Caco-2 (cell line): Measurements from ENCODE around the gene TTLL5. TPM values are rescaled to one million over a fixed set of nuclear protein-coding genes. Genes with fewer than 3 reads are reported as not detected.

Experiments
- BruUV-seq: library from RNA; stranded (reverse); fragments of 400-500 nt; replicated peaks from 2 replicates; lab custom pipeline; 2021; lab: Mats Ljungman, UMichigan
- CTCF ChIA-PET: fragments of 300-600 bp; sonication (Branson Sonifier 250); formaldehyde crosslinking; loops from one replicate; lab custom pipeline; 2022; ENCODE audit warnings: antibody characterized with exemption; lab: Charles Lee
- POLR2A ChIA-PET: fragments of 300-600 bp; sonication (Branson Sonifier 250); formaldehyde crosslinking; loops from one replicate; lab custom pipeline; 2022; ENCODE audit warnings: antibody characterized with exemption; lab: Charles Lee
- DNase-seq, 2 experiments: peaks; one replicate each; pipeline versions ENCODE4 v3.0.0 to v3.0.0-alpha.2; 2020 to 2022
- H3K27me3 ChIP-seq: replicated peaks from 2 replicates; pipeline ENCODE4 v1.6.0; 2011; ENCODE audit warnings: low read length; ENCODE audit not compliant: control insufficient read depth, insufficient read depth
- H3K36me3 ChIP-seq: 2 replicates; pipeline ENCODE4 v1.5.1; 2011; ENCODE audit warnings: low read length; ENCODE audit not compliant: control insufficient read depth, insufficient read depth
- H3K4me1 ChIP-seq: fragments of 250-450 bp; sonication (Bioruptor Pico); 2 replicates; pipeline ENCODE4 v1.5.1; 2020; ENCODE audit warnings: mild to moderate bottlenecking
- H3K4me3 ChIP-seq: 2 replicates; pipeline ENCODE4 v1.5.1; 2011; ENCODE audit warnings: low read depth, mild to moderate bottlenecking, control low read depth, low read length
- H3K9me3 ChIP-seq: fragments of 250-450 bp; sonication (Bioruptor Pico); 2 replicates; pipeline ENCODE4 v1.5.1; 2020; ENCODE audit warnings: mild to moderate bottlenecking, moderate library complexity
- H3K27ac Mint-ChIP-seq: one replicate; pipeline ENCODE4 v1.8.0; 2022; ENCODE audit warnings: mixed read lengths; ENCODE audit not compliant: unreplicated experiment
- H3K27me3 Mint-ChIP-seq: one replicate; pipeline ENCODE4 v1.8.0; 2022; ENCODE audit warnings: mixed read lengths; ENCODE audit not compliant: insufficient read depth, unreplicated experiment
- H3K36me3 Mint-ChIP-seq: one replicate; pipeline ENCODE4 v1.8.0; 2022; ENCODE audit warnings: mild to moderate bottlenecking, mixed read lengths; ENCODE audit not compliant: insufficient read depth, unreplicated experiment
- H3K4me1 Mint-ChIP-seq: one replicate; pipeline ENCODE4 v1.8.0; 2022; ENCODE audit warnings: low read depth, mixed read lengths; ENCODE audit not compliant: unreplicated experiment
- H3K4me3 Mint-ChIP-seq: one replicate; pipeline ENCODE4 v1.8.0; 2022; ENCODE audit warnings: mild to moderate bottlenecking, moderate library complexity, mixed read lengths; ENCODE audit not compliant: unreplicated experiment
- H3K9me3 Mint-ChIP-seq: one replicate; pipeline ENCODE4 v1.8.0; 2022; ENCODE audit warnings: mixed read lengths; ENCODE audit not compliant: unreplicated experiment
- intact Hi-C: fragments of 100-400 bp; cut with micrococcal nuclease; formaldehyde crosslinking; loops from one replicate; pipeline ENCODE4 v1.10.0; 2022; ENCODE audit not compliant: unreplicated experiment
- total RNA-seq: library from RNA; stranded (reverse); gene quantifications from 2 replicates; pipeline ENCODE4 v1.2.3, GENCODE V29; 2022
- TF ChIP-seq, protein P1 (sequence below), 2 experiments: fragments of 200-600 bp in 1 of 2; IDR thresholded peaks; 1 replicate in 1 of 2; 2 replicates in 1 of 2; pipeline versions ENCODE4 v1.5.1 to v1.8.0; 2011 to 2022; ENCODE audit warnings: antibody characterized with exemption in 1 of 2, control low read depth in 1 of 2, inconsistent platforms in 1 of 2, low read depth in 1 of 2, low read length in 1 of 2, mild to moderate bottlenecking in 1 of 2, moderate library complexity in 1 of 2; ENCODE audit not compliant: insufficient read depth in 1 of 2, severe bottlenecking in 1 of 2, unreplicated experiment in 1 of 2

TTLL5 gene
- total RNA-seq, 1 experiment from 2014 or later, result 38.2 TPM

DNA sequence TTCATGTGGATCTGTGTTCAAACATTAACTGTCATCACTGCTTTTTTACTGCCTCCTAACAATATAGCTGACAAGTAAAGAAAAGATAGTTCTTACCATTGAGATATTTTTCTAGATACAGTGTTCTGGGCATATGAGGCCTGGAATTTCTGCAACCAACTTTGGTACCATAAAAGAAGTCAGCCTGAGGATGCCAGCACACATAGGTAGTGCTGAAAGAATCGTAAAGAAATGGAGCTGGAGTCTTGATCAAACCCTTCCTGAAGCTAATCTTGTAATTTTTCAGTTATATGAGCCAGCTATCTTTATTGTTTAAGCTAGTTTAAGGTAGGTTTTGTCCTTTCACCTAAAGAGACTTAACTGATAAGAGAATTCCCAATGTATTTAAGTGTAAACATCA is 11.7 kb upstream of the TTLL5 start:
- H3K27ac Mint-ChIP-seq, result peak overlapping the region; percentile 90

DNA sequence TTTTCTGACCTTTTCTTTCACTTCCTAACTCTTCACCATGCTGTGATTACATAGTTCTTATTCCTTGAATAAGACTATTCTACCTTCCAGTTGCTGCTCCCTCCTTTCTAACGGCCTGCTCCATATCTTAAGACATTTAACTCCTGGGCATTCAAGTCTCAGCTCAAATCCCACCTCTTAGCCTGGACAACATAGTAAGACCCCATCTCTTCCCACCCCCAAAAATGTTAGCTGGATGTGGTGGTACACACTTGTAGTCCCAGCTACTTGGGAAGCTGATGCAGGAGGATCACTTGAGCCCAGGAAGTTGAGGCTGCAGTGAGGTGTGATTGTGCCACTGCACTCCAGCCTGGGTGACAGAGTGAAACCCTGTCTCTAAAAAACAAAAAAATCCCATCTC is 11.3 kb upstream of the TTLL5 start:
- H3K27me3 ChIP-seq, result no peaks in the 10 kb centered on the region
- no peaks in the 10 kb centered on the region for H3K27me3 Mint-ChIP-seq
- H3K27ac Mint-ChIP-seq, result peak overlapping the region; percentile 90
- peaks cover 40% of the 10 kb centered on the region for H3K4me1 Mint-ChIP-seq
- peaks cover 9% of the 10 kb centered on the region for H3K9me3 Mint-ChIP-seq
- no TSS peak for BruUV-seq
- TF ChIP-seq, protein P1, sequence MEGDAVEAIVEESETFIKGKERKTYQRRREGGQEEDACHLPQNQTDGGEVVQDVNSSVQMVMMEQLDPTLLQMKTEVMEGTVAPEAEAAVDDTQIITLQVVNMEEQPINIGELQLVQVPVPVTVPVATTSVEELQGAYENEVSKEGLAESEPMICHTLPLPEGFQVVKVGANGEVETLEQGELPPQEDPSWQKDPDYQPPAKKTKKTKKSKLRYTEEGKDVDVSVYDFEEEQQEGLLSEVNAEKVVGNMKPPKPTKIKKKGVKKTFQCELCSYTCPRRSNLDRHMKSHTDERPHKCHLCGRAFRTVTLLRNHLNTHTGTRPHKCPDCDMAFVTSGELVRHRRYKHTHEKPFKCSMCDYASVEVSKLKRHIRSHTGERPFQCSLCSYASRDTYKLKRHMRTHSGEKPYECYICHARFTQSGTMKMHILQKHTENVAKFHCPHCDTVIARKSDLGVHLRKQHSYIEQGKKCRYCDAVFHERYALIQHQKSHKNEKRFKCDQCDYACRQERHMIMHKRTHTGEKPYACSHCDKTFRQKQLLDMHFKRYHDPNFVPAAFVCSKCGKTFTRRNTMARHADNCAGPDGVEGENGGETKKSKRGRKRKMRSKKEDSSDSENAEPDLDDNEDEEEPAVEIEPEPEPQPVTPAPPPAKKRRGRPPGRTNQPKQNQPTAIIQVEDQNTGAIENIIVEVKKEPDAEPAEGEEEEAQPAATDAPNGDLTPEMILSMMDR (IDR thresholded peaks at IDR 0.05; ENCODE audit: insufficient read depth in 1 of 2, low read depth in 1 of 2, low read length in 1 of 2, severe bottlenecking in 1 of 2, unreplicated experiment in 1 of 2), result no peak
- intact Hi-C loops, result loop anchor here (2.0 kb wide), 1 partner anchor 15 kb away; no protein-coding TSS in a partner anchor
- CTCF ChIA-PET, result interaction anchor here (3.2 kb wide), 1 partner anchor 71 kb away, joined by 25 read pairs; the partner anchor contains the start of gene FLVCR2
- H3K36me3 Mint-ChIP-seq, result peaks cover 39% of the 10 kb centered on the region
- DNase-seq, result no peak
- H3K4me3 Mint-ChIP-seq, result no peak overlapping the region
- peaks cover 55% of the 10 kb centered on the region for H3K4me1 ChIP-seq
- POLR2A ChIA-PET, result no interaction called here
- peaks cover 5% of the 10 kb centered on the region; the same call in 1 of the 2 replicates for H3K36me3 ChIP-seq
- no peak overlapping the region for H3K4me3 ChIP-seq
- H3K9me3 ChIP-seq, result no peaks in the 10 kb centered on the region

More for the DNA sequence above, 11.7 kb upstream of the TTLL5 start:
- CTCF ChIA-PET, result interaction anchor here (3.2 kb wide), 1 partner anchor 71 kb away, joined by 25 read pairs; the partner anchor contains the start of gene FLVCR2
- Histone ChIP-seq H3K4me3 (no peak overlapping the region), H3K4me1 (peaks cover 55% of the 10 kb centered on the region), H3K9me3 (no peaks in the 10 kb centered on the region), H3K36me3 (peaks cover 5% of the 10 kb centered on the region; the same call in 1 of the 2 replicates), H3K27me3 (no peaks in the 10 kb centered on the region)
- TF ChIP-seq, protein P1 (IDR thresholded peaks at IDR 0.05; ENCODE audit: insufficient read depth in 1 of 2, low read depth in 1 of 2, low read length in 1 of 2, severe bottlenecking in 1 of 2, unreplicated experiment in 1 of 2), result no peak
- H3K36me3 Mint-ChIP-seq, result peaks cover 37% of the 10 kb centered on the region
- POLR2A ChIA-PET, result interaction anchor here (1.6 kb wide), 1 partner anchor 11 kb away, joined by 7 read pairs; the partner anchor contains the start of genes ERG28 and TTLL5
- no TSS peak for BruUV-seq
- peaks cover 9% of the 10 kb centered on the region for H3K9me3 Mint-ChIP-seq
- no peaks in the 10 kb centered on the region for H3K27me3 Mint-ChIP-seq
- DNase-seq, result no peak
- no peak overlapping the region for H3K4me3 Mint-ChIP-seq
- peaks cover 40% of the 10 kb centered on the region for H3K4me1 Mint-ChIP-seq
- intact Hi-C loops, result loop anchor here (2.0 kb wide), 1 partner anchor 15 kb away; no protein-coding TSS in a partner anchor

DNA sequence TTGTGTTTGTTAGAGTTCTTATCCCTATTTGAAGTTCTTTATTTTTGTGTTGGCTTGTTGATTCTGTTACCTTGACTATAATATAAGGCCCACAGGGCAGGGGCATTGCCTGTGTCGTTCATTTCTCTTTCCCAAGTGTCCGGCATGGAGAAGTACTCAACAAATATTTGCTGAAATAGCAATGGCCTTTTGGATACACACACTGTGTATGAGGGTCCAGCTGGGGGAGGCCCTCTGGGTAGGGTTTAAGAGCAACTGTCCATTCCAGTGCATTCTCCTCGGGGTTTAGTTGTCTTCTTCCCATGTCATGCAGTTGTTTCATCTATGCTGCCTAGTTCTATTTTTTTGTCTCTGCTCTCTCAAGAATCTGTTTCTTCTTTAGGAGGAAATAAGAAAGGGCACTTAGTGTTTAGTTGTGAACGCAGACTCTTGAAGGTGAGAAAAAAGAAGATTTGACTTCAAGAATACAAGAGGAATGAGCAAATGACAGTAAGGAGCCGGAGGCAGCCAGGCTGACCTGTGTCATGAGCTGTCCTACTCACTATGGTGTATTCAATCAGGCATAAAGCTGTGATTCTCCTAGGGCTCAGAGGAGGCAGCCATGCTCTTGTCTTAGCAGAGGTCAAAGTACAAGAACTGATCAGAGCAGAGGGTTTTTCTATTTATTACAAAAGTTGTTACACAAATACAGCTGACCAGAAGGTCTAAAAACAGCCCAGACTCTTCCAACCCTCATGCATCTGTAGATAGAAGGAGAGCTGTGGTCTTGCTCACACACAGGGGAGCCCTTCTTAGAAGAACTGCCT is 10.6 kb upstream of the TTLL5 start:
- Histone ChIP-seq H3K4me3 (no peak overlapping the region), H3K36me3 (peaks cover 5% of the 10 kb centered on the region), H3K4me1 (peaks cover 55% of the 10 kb centered on the region), H3K27me3 (no peaks in the 10 kb centered on the region), H3K9me3 (no peaks in the 10 kb centered on the region)
- intact Hi-C loops, result no loop called here
- POLR2A ChIA-PET, result interaction anchor here (0.5 kb wide), 1 partner anchor 11 kb away, joined by 3 read pairs; the partner anchor contains the start of gene TTLL5
- Mint-ChIP-seq H3K4me1 (peaks cover 40% of the 10 kb centered on the region), H3K9me3 (peaks cover 9% of the 10 kb centered on the region), H3K27ac (peak overlapping the region; percentile 90), H3K27me3 (no peaks in the 10 kb centered on the region), H3K4me3 (peak overlapping the region; percentile 30), H3K36me3 (peaks cover 42% of the 10 kb centered on the region)
- no TSS peak for BruUV-seq
- TF ChIP-seq, protein P1 (IDR thresholded peaks at IDR 0.05; ENCODE audit: insufficient read depth in 1 of 2, low read depth in 1 of 2, low read length in 1 of 2, severe bottlenecking in 1 of 2, unreplicated experiment in 1 of 2), result no peak
- peak in 1 of 2 experiments; percentile 25 for DNase-seq
- CTCF ChIA-PET, result interaction anchor here (5.3 kb wide), 1 partner anchor 74 kb away, joined by 106 read pairs; the partner anchor contains the start of gene FLVCR2
